Measurements from ENCODE around the gene MAG. TPM values are rescaled to one million over a fixed set of nuclear protein-coding genes. Genes with fewer than 3 reads are reported as not detected.

The MAG gene
- total and polyA plus RNA-seq, 2 of the 13 experiments (the other 11 are each of a cell fraction or from before 2014, with no cell fraction given) = 0.20 to 1.3 TPM

GRCh38 chr19:35249146-35249847 is 42.7 kb upstream of the MAG start (continued):
- TF ChIP-seq RERE (CRISPR knock-in tag; IDR thresholded peaks at IDR 0.05; ENCODE audit: low read depth) (no peak), HMGXB4 (CRISPR knock-in tag; IDR thresholded peaks at IDR 0.05; ENCODE audit: borderline replicate concordance in 1 of 2, low read depth in 1 of 2) (peak in 1 of 2 experiments; percentile 54; a peak in 2 of 4 replicates), MED13 (CRISPR knock-in tag; IDR thresholded peaks at IDR 0.05) (no peak; the same call in 1 of the 2 replicates), MAFF (IDR thresholded peaks at IDR 0.05; ENCODE audit: low read depth, low read length) (no peak), GMEB2 (CRISPR knock-in tag; IDR thresholded peaks at IDR 0.05; ENCODE audit: low read depth) (no peak), ZNF615 (CRISPR knock-in tag; IDR thresholded peaks at IDR 0.05; ENCODE audit: borderline replicate concordance) (peak; percentile 7; the same call in 1 of the 2 replicates), MXD3 (CRISPR knock-in tag; IDR thresholded peaks at IDR 0.05) (0 out of 2 replicates have a peak, but pooled peaks have one; percentile 3), HES4 (CRISPR knock-in tag; IDR thresholded peaks at IDR 0.05; ENCODE audit: borderline replicate concordance) (no peak), ZNF552 (CRISPR knock-in tag; IDR thresholded peaks at IDR 0.05; ENCODE audit: borderline replicate concordance) (0 out of 2 replicates have a peak, but pooled peaks have one; percentile 28), KLF16 (CRISPR knock-in tag; IDR thresholded peaks at IDR 0.05) (no peak), ZNF121 (CRISPR knock-in tag; IDR thresholded peaks at IDR 0.05) (no peak), NR0B2 (CRISPR knock-in tag; IDR thresholded peaks at IDR 0.05) (no peak), ZNF780A (CRISPR knock-in tag; IDR thresholded peaks at IDR 0.05) (0 out of 2 replicates have a peak, but pooled peaks have one; percentile 25), RXRA (CRISPR knock-in tag; IDR thresholded peaks at IDR 0.05) (no peak), GATA4 (IDR thresholded peaks at IDR 0.05; ENCODE audit: borderline replicate concordance, low read depth) (no peak), HDAC1 (CRISPR knock-in tag; IDR thresholded peaks at IDR 0.05) (0 out of 2 replicates have a peak, but pooled peaks have one; percentile 12), ZNF124 (CRISPR knock-in tag; IDR thresholded peaks at IDR 0.05) (no peak), ZNF850 (CRISPR knock-in tag; conservative IDR thresholded peaks at IDR 0.05) (no peak), DMAP1 (CRISPR knock-in tag; IDR thresholded peaks at IDR 0.05) (no peak), MEIS2 (CRISPR knock-in tag; IDR thresholded peaks at IDR 0.05) (0 out of 2 replicates have a peak, but pooled peaks have one; percentile 10)
